ENCODE measurements around the gene MESP2.

DNA sequence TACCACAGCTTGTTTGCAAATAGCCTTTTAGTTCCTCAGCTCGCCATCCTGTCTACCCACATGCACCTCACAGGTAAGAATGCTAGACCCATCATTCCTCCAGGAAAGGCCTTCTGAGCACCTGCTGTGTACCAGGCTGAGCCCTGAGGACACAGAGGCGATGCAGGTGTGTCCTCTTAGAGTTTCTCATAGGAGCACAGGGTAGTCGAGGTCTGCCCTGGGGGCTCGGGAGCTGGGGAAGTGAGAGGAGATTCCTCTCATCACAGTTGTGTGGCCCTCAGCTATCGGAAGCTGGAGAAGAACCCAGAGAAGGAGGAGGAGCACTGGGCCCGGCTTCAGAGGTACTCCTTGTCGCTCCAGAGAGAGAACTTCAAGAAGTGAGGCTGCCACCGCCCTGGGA, 33.1 kb upstream of the MESP2 start:
- TF ChIP-seq, protein P1, sequence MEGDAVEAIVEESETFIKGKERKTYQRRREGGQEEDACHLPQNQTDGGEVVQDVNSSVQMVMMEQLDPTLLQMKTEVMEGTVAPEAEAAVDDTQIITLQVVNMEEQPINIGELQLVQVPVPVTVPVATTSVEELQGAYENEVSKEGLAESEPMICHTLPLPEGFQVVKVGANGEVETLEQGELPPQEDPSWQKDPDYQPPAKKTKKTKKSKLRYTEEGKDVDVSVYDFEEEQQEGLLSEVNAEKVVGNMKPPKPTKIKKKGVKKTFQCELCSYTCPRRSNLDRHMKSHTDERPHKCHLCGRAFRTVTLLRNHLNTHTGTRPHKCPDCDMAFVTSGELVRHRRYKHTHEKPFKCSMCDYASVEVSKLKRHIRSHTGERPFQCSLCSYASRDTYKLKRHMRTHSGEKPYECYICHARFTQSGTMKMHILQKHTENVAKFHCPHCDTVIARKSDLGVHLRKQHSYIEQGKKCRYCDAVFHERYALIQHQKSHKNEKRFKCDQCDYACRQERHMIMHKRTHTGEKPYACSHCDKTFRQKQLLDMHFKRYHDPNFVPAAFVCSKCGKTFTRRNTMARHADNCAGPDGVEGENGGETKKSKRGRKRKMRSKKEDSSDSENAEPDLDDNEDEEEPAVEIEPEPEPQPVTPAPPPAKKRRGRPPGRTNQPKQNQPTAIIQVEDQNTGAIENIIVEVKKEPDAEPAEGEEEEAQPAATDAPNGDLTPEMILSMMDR (conservative IDR thresholded peaks at IDR 0.05; ENCODE audit: low read length), result no peak
- TF ChIP-seq EZH2phosphoT487 (IDR thresholded peaks at IDR 0.05; ENCODE audit: borderline replicate concordance, low read depth, low read length), result no peak

All from OCI-LY7 (cell line).